ENCODE data around the gene CORO1C.

DNA sequence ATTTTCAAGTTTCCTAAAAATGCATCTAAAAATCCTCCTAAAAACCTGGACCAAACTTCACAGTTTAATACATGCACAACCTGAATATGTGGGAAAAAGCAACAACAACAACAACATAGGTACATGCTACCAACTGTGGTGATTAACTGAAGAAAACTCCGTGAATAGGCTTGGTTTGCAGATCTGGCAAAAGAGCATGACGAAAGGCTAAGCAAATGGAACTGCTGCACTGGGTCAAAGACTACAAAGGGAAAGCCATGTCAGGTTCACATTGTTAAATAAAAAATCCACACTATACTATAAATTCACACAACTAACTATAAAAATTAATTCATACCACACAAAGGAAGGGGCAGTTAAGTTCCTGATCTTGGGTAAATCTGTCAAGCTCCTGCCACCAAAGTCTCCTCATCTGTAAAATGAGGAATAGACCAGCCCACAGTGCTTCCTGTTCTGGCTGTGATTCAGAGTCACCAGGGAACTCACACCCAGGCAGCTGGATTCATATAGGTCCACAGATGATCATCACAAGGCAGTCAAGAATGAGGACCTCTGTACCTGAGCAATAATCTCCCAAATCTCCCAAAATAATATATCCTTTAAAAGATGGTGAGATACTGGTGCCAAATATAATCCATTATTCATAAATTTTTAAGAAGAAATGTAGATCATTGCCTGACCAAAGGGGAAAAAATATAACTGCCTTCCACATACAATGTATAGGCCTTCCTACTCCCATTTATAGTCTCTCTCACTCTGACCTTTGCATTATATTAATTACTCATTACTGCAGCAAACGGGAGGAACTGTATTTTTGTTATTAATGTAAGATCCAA, 7.0 kb downstream of the CORO1C start:
- TF ChIP-seq CTCF (IDR thresholded peaks at IDR 0.05; ENCODE audit: extremely low read depth in 1 of 2, insufficient read depth in 1 of 2, low read depth in 1 of 2, low read length in 2 of 2) (no peak), POLR2A (IDR thresholded peaks at IDR 0.05; ENCODE audit: low read depth, low read length) (peak; percentile 55), EZH2 (IDR thresholded peaks at IDR 0.05; ENCODE audit: borderline replicate concordance, low read depth, low read length, severe bottlenecking) (no peak), JUN (IDR thresholded peaks at IDR 0.05; ENCODE audit: borderline replicate concordance, insufficient read depth, insufficient read length, low read depth) (no peak), POLR2AphosphoS5 (IDR thresholded peaks at IDR 0.05; ENCODE audit: insufficient read depth, low read depth, low read length) (peak; percentile 18), MYC (IDR thresholded peaks at IDR 0.05; ENCODE audit: low read depth, low read length) (no peak), FOS (IDR thresholded peaks at IDR 0.05; ENCODE audit: borderline replicate concordance, insufficient read depth, low read length) (peak; percentile 54)
- TF ChIP-seq, protein P1, sequence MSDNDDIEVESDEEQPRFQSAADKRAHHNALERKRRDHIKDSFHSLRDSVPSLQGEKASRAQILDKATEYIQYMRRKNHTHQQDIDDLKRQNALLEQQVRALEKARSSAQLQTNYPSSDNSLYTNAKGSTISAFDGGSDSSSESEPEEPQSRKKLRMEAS (IDR thresholded peaks at IDR 0.05; ENCODE audit: insufficient read depth, insufficient read length) = no peak

All from endothelial cell of umbilical vein (primary cell).